ENCODE measurements around the gene CEACAM4. TPM values are rescaled to one million over a fixed set of nuclear protein-coding genes. Genes with fewer than 3 reads are reported as not detected.

Gene CEACAM4
- total RNA-seq, 1 experiment from 2014 or later, result not detected

- no peaks in the 10 kb centered on the region for H3K9me2 ChIP-seq (ENCODE audit: insufficient read depth)
- no peak for DNase-seq (ENCODE audit: low read depth, low spot score)
- intact Hi-C loops (cut with micrococcal nuclease), result no loop called here
- no peak overlapping the region for H3K27ac ChIP-seq (ENCODE audit: low read depth, low read length)
- no peak for ATAC-seq
- H3K4me3 ChIP-seq (replicated peaks in 1 of 2; ENCODE audit: low read depth in 1 of 2, low read length in 2 of 2), result no peak overlapping the region
- TF ChIP-seq ELF1 (IDR thresholded peaks at IDR 0.05; ENCODE audit: borderline replicate concordance, low read depth) (no peak), TCF7L2 (IDR thresholded peaks at IDR 0.05; ENCODE audit: borderline replicate concordance, extremely low read depth, insufficient read depth, insufficient read length) (no peak), POLR2AphosphoS5 (IDR thresholded peaks at IDR 0.05; ENCODE audit: low read depth, low read length) (no peak), ZNF274 (IDR thresholded peaks at IDR 0.05; ENCODE audit: low read depth, low read length) (no peak)
- TF ChIP-seq, protein P1, sequence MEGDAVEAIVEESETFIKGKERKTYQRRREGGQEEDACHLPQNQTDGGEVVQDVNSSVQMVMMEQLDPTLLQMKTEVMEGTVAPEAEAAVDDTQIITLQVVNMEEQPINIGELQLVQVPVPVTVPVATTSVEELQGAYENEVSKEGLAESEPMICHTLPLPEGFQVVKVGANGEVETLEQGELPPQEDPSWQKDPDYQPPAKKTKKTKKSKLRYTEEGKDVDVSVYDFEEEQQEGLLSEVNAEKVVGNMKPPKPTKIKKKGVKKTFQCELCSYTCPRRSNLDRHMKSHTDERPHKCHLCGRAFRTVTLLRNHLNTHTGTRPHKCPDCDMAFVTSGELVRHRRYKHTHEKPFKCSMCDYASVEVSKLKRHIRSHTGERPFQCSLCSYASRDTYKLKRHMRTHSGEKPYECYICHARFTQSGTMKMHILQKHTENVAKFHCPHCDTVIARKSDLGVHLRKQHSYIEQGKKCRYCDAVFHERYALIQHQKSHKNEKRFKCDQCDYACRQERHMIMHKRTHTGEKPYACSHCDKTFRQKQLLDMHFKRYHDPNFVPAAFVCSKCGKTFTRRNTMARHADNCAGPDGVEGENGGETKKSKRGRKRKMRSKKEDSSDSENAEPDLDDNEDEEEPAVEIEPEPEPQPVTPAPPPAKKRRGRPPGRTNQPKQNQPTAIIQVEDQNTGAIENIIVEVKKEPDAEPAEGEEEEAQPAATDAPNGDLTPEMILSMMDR (IDR thresholded peaks at IDR 0.05 in 2 of 3, conservative IDR thresholded peaks at IDR 0.05 in 1 of 3; ENCODE audit: borderline replicate concordance in 1 of 3, insufficient read depth in 1 of 3, low read depth in 2 of 3, low read length in 2 of 3), result no peak
- H2AFZ ChIP-seq (ENCODE audit: low read depth, low read length, poor library complexity, severe bottlenecking), result no peak overlapping the region
- H3K27me3 ChIP-seq (ENCODE audit: insufficient read depth, low read length), result 0 out of 2 replicates have a peak, but pooled peaks cover 4% of the 10 kb centered on the region
- H3K4me1 ChIP-seq (ENCODE audit: control insufficient read depth in 1 of 2, insufficient read depth in 2 of 2, low read length in 2 of 2), result no peaks in the 10 kb centered on the region
- no peaks in the 10 kb centered on the region for H3K79me2 ChIP-seq (ENCODE audit: insufficient read depth, low read length)
- H3K9ac ChIP-seq (ENCODE audit: low read length), result no peak overlapping the region
- ChIA-PET CTCF (no interaction called here), RAD21 (ENCODE audit: low non-redundant PET in 1 of 2, low total read pairs in 2 of 2, uncharacterized antibody in 2 of 2, unreplicated experiment in 2 of 2) (no interaction called here), POLR2A (no interaction called here)
- no TSS peak for BruUV-seq (replicated peaks)
- no peaks in the 10 kb centered on the region for H4K20me1 ChIP-seq (ENCODE audit: insufficient read depth)
- H3K4me2 ChIP-seq (ENCODE audit: low read length), result no peak overlapping the region
- H3K9me3 ChIP-seq (ENCODE audit: control insufficient read depth in 1 of 2, insufficient read depth in 1 of 2, low read depth in 1 of 2, low read length in 2 of 2), result peaks cover 0 to 6% of the 10 kb centered on the region in 2 experiments; a peak in 2 of 4 replicates
- H3K36me3 ChIP-seq (ENCODE audit: control insufficient read depth in 1 of 2, insufficient read depth in 2 of 2, low read length in 2 of 2), result no peaks in the 10 kb centered on the region
These were observed 41.9 kb downstream of the CEACAM4 start for GRCh38 chr19:41584931-41585330.

DNA sequence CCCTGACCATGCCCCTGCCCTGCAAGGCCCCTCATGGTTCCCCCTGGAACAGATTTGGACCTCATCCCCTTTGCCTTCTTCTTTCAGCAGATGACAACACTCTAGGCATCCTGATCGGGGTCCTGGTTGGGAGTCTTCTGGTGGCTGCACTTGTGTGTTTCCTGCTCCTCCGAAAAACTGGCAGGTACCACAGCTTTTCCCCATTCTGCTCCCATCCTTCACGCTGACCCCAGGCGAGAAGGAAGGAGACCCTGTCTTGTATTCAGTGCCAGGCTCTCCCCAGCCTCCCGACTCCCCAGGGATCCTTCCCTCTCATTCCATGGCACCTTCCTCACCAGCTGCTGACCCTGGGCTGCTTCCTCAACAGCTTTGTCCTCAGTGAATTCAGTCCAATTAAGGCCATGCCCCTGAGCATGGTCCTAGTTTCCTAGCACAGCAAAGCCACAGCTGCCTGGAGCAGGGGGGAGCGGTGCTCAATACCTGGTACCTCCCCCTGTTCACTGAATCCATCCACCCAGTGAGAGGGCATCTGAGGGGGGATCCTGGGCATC lies 42.5 kb downstream of the CEACAM4 start:
- no peak overlapping the region for H3K9ac ChIP-seq (ENCODE audit: low read length)
- H3K4me3 ChIP-seq (replicated peaks in 1 of 2; ENCODE audit: low read depth in 1 of 2, low read length in 2 of 2), result no peak overlapping the region
- H3K9me2 ChIP-seq (ENCODE audit: insufficient read depth), result no peaks in the 10 kb centered on the region
- H3K79me2 ChIP-seq (ENCODE audit: insufficient read depth, low read length), result no peaks in the 10 kb centered on the region
- no TSS peak for BruUV-seq (replicated peaks)
- no peak overlapping the region for H2AFZ ChIP-seq (ENCODE audit: low read depth, low read length, poor library complexity, severe bottlenecking)
- H4K20me1 ChIP-seq (ENCODE audit: insufficient read depth), result no peaks in the 10 kb centered on the region
- no peaks in the 10 kb centered on the region for H3K36me3 ChIP-seq (ENCODE audit: control insufficient read depth in 1 of 2, insufficient read depth in 2 of 2, low read length in 2 of 2)
- POLR2A ChIA-PET, result no interaction called here
- intact Hi-C loops (cut with micrococcal nuclease), result no loop called here
- no peak overlapping the region for H3K27ac ChIP-seq (ENCODE audit: low read depth, low read length)
- CTCF ChIA-PET, result interaction anchor here (1.1 kb wide), 1 partner anchor 21 kb away, joined by 3 read pairs; no protein-coding TSS in a partner anchor
- H3K9me3 ChIP-seq (ENCODE audit: control insufficient read depth in 1 of 2, insufficient read depth in 1 of 2, low read depth in 1 of 2, low read length in 2 of 2), result peaks cover 0 to 6% of the 10 kb centered on the region in 2 experiments; a peak in 2 of 4 replicates
- H3K27me3 ChIP-seq (ENCODE audit: insufficient read depth, low read length), result 0 out of 2 replicates have a peak, but pooled peaks cover 4% of the 10 kb centered on the region
- DNase-seq (ENCODE audit: low read depth, low spot score), result no peak
- H3K4me2 ChIP-seq (ENCODE audit: low read length), result no peak overlapping the region
- RAD21 ChIA-PET (ENCODE audit: low non-redundant PET in 1 of 2, low total read pairs in 2 of 2, uncharacterized antibody in 2 of 2, unreplicated experiment in 2 of 2), result no interaction called here
- ATAC-seq, result no peak
- no peaks in the 10 kb centered on the region for H3K4me1 ChIP-seq (ENCODE audit: control insufficient read depth in 1 of 2, insufficient read depth in 2 of 2, low read length in 2 of 2)
- TF ChIP-seq TCF7L2 (IDR thresholded peaks at IDR 0.05; ENCODE audit: borderline replicate concordance, extremely low read depth, insufficient read depth, insufficient read length) (no peak), ELF1 (IDR thresholded peaks at IDR 0.05; ENCODE audit: borderline replicate concordance, low read depth) (no peak), CBX3 (IDR thresholded peaks at IDR 0.05; ENCODE audit: low read depth) (no peak), SP1 (IDR thresholded peaks at IDR 0.05; ENCODE audit: low read depth) (no peak), SIN3A (IDR thresholded peaks at IDR 0.05; ENCODE audit: low read depth) (no peak), EZH2 (IDR thresholded peaks at IDR 0.05) (no peak), YY1 (IDR thresholded peaks at IDR 0.05; ENCODE audit: extremely low read depth, insufficient replicate concordance, low read depth, low read length) (no peak), ZNF274 (IDR thresholded peaks at IDR 0.05; ENCODE audit: low read depth, low read length) (no peak)
- TF ChIP-seq, protein P1 (IDR thresholded peaks at IDR 0.05 in 2 of 3, conservative IDR thresholded peaks at IDR 0.05 in 1 of 3; ENCODE audit: borderline replicate concordance in 1 of 3, insufficient read depth in 1 of 3, low read depth in 2 of 3, low read length in 2 of 3), result no peak
- TF ChIP-seq, protein P2, sequence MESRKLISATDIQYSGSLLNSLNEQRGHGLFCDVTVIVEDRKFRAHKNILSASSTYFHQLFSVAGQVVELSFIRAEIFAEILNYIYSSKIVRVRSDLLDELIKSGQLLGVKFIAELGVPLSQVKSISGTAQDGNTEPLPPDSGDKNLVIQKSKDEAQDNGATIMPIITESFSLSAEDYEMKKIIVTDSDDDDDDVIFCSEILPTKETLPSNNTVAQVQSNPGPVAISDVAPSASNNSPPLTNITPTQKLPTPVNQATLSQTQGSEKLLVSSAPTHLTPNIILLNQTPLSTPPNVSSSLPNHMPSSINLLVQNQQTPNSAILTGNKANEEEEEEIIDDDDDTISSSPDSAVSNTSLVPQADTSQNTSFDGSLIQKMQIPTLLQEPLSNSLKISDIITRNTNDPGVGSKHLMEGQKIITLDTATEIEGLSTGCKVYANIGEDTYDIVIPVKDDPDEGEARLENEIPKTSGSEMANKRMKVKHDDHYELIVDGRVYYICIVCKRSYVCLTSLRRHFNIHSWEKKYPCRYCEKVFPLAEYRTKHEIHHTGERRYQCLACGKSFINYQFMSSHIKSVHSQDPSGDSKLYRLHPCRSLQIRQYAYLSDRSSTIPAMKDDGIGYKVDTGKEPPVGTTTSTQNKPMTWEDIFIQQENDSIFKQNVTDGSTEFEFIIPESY (IDR thresholded peaks at IDR 0.05; ENCODE audit: extremely low read depth, insufficient replicate concordance, low read length), result no peak

All from HCT116 (cell line).